Mammary epithelial cell (primary cell): Measurements from ENCODE around the gene KCNIP4.

Experiments
- CTCF ChIP-seq, 2 donors: IDR thresholded peaks in 1 of 2; conservative IDR thresholded peaks in 1 of 2; 2 replicates each; pipeline ENCODE4 v1.5.1; 2011 to 2012; ENCODE audit warnings: inconsistent platforms in 2 of 2, low read length in 2 of 2, mild to moderate bottlenecking in 2 of 2, control low read depth in 1 of 2, low read depth in 1 of 2; ENCODE audit not compliant: insufficient read depth in 1 of 2; ENCODE audit errors: extremely low read depth in 1 of 2
- EZH2 ChIP-seq: IDR thresholded peaks from 2 replicates; pipeline ENCODE4 v1.6.1; 2012; ENCODE audit warnings: low read length, inconsistent platforms, borderline replicate concordance

DNA sequence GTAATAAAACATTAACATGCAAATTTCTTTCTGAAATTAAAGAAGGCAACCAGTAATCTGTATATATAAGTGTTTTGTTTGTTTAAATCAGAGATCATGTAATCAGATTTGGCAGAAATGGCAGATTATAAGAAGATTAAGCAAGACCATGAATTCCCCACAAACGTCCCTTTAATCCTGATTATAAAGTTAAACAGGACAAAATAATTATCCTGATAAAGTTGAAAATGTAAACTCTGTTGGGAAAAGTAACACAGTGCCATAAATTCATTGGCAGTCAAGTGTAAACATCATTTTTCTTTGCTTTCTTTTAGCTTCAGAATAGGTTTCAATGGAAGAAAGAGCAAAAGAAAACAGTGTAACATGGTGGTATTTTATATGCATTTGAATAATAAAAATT is 256.3 kb downstream of the KCNIP4 start:
- TF ChIP-seq CTCF (conservative IDR thresholded peaks at IDR 0.05 in 1 of 2, IDR thresholded peaks at IDR 0.05 in 1 of 2; ENCODE audit: extremely low read depth in 1 of 2, insufficient read depth in 1 of 2, low read depth in 1 of 2, low read length in 2 of 2) (no peak), EZH2 (no peak)
